ENCODE measurements around the gene NHLH1. TPM values are rescaled to one million over a fixed set of nuclear protein-coding genes. Genes with fewer than 3 reads are reported as not detected.

The NHLH1 gene
- total RNA-seq, 2 experiments from 2014 or later, result 0.24 to 0.47 TPM

GRCh38 chr1:160358073-160358472 is 8.8 kb upstream of the NHLH1 start:
- ATAC-seq (no peak), DNase-seq (no peak)
- no peak overlapping the region for H3K27ac Mint-ChIP-seq
- no peak overlapping the region for H3K4me3 Mint-ChIP-seq
- ChIA-PET CTCF (interaction anchor here (0.8 to 9.1 kb wide), 2 partner anchors 20 to 66 kb away, joined by 3 to 78 read pairs; no protein-coding TSS in a partner anchor), POLR2A (no interaction called here)
- no peaks in the 10 kb centered on the region for H3K27me3 Mint-ChIP-seq (ENCODE audit: low read depth)
- no peaks in the 10 kb centered on the region for H3K4me1 Mint-ChIP-seq (ENCODE audit: low read depth)
- H3K9me3 Mint-ChIP-seq (ENCODE audit: insufficient read depth), result no peaks in the 10 kb centered on the region
- H3K36me3 Mint-ChIP-seq (ENCODE audit: low read depth), result peaks cover 51% of the 10 kb centered on the region

GRCh38 chr1:160359559-160360226 is 7.2 kb upstream of the NHLH1 start:
- H3K9me3 Mint-ChIP-seq (ENCODE audit: insufficient read depth), result no peaks in the 10 kb centered on the region
- H3K36me3 Mint-ChIP-seq (ENCODE audit: low read depth), result peaks cover 39% of the 10 kb centered on the region
- CTCF ChIA-PET, result interaction anchor here (1.0 kb wide), 1 partner anchor 17 kb away, joined by 3 read pairs; no protein-coding TSS in a partner anchor
- no peaks in the 10 kb centered on the region for H3K4me1 Mint-ChIP-seq (ENCODE audit: low read depth)
- H3K27me3 Mint-ChIP-seq (ENCODE audit: low read depth), result no peaks in the 10 kb centered on the region
- ATAC-seq, result no peak
- H3K4me3 Mint-ChIP-seq, result no peak overlapping the region
- POLR2A ChIA-PET, result no interaction called here
- DNase-seq, result no peak
- H3K27ac Mint-ChIP-seq, result no peak overlapping the region

DNA sequence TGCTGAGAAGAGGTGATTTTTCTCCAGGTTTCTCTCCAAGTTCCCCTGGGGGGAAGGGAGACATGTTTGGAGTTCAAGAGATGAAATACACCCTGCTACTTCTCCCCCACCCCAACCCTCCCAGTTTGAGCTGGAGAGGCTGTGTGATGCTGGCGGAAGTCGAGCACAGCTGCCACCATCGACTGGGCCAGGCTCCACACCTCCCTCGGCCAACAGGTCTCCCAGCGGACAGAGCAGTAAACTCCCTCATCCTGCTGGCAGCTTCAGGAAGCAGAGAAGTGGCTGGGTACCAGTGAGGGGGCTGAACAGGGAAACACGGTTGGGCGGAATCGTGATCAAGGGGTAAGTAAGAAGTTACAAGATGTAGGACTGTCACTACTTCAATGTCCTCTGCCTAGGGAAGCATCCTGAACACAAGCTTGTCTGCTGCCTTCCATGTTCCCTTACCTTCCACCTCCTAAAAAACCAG is 6.6 kb upstream of the NHLH1 start:
- Mint-ChIP-seq H3K27ac (no peak overlapping the region), H3K36me3 (ENCODE audit: low read depth) (peaks cover 36% of the 10 kb centered on the region), H3K9me3 (ENCODE audit: insufficient read depth) (no peaks in the 10 kb centered on the region), H3K4me1 (ENCODE audit: low read depth) (no peaks in the 10 kb centered on the region), H3K4me3 (no peak overlapping the region), H3K27me3 (ENCODE audit: low read depth) (no peaks in the 10 kb centered on the region)
- POLR2A ChIA-PET, result no interaction called here
- no peak for ATAC-seq
- CTCF ChIA-PET, result interaction anchor here (1.0 kb wide), 1 partner anchor 16 kb away, joined by 3 read pairs; no protein-coding TSS in a partner anchor
- no peak for DNase-seq

GRCh38 chr1:160361199-160361598 is 5.7 kb upstream of the NHLH1 start:
- Mint-ChIP-seq H3K9me3 (ENCODE audit: insufficient read depth) (no peaks in the 10 kb centered on the region), H3K4me1 (ENCODE audit: low read depth) (no peaks in the 10 kb centered on the region), H3K27ac (no peak overlapping the region), H3K4me3 (no peak overlapping the region), H3K27me3 (ENCODE audit: low read depth) (no peaks in the 10 kb centered on the region), H3K36me3 (ENCODE audit: low read depth) (peaks cover 28% of the 10 kb centered on the region)
- POLR2A ChIA-PET, result no interaction called here
- CTCF ChIA-PET, result interaction anchor here (1.0 kb wide), 1 partner anchor 15 kb away, joined by 3 read pairs; no protein-coding TSS in a partner anchor
- DNase-seq (no peak), ATAC-seq (no peak)

DNA sequence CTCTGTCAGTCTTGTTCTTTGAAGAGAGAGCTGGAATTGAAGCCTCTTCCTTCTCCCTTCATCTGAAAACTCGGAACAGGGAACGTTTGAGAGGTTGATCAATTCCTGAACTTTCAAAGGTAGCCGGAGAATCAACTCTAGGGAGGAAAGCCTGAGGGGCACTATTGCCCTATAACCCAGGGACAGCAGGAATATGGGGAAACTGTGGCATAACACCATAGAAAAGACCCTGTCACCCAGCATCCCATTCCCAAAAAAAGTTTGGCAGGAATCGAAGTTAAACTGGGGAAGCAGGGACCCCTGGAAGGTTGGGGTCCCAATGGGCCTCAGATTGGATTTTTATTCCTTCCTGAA is 5.1 kb upstream of the NHLH1 start:
- Mint-ChIP-seq H3K36me3 (ENCODE audit: low read depth) (peaks cover 23% of the 10 kb centered on the region), H3K27ac (no peak overlapping the region), H3K27me3 (ENCODE audit: low read depth) (no peaks in the 10 kb centered on the region), H3K4me1 (ENCODE audit: low read depth) (no peaks in the 10 kb centered on the region), H3K9me3 (ENCODE audit: insufficient read depth) (no peaks in the 10 kb centered on the region), H3K4me3 (no peak overlapping the region)
- ATAC-seq, result no peak
- no peak for DNase-seq
- POLR2A ChIA-PET, result no interaction called here
- CTCF ChIA-PET, result interaction anchor here (1.9 kb wide), 1 partner anchor 15 kb away, joined by 9 read pairs; no protein-coding TSS in a partner anchor

DNA sequence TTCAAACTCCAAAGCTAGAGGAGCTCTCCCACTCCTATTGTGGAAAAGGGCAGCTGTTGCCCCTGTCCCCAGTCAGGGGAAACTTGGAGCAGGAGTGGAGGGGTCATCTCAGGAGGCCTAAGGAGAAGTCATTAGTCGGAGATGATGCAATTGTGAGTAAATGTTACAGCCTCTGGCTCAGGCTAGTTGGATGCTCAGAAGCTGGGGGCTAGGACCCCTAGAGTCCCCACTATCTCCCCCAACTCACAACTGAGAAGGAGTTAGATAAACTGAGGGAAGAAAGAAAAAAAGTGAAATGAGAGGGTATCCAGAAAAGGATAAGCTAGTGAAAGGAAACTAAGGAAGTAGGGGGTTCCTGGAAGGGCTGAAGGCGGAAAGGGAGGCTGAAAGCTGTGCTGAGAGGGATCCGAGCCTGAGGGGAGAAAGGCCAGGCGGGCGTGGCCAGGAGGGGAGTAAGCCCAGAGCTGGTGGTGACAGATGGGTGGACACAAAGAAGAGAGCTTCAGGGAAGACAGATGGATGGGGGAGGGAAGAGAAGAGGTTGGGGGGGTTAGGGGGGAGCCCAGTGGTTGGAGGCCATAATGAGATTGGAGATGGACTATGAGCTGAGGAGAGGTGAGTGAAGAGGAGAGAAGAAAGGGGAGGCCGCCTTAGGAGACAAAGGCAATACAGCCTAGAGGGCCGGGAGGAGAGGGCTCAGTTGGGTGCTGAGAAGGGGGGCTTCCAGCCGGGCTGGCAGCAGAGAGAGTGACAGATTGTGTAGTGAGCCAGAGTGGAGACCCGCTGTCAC is 4.5 kb upstream of the NHLH1 start:
- CTCF ChIA-PET, result interaction anchor here (1.2 to 1.9 kb wide), 2 partner anchors 11 to 14 kb away, joined by 3 to 9 read pairs; no protein-coding TSS in a partner anchor
- Mint-ChIP-seq H3K36me3 (ENCODE audit: low read depth) (peaks cover 18% of the 10 kb centered on the region), H3K4me1 (ENCODE audit: low read depth) (no peaks in the 10 kb centered on the region), H3K4me3 (no peak overlapping the region), H3K9me3 (ENCODE audit: insufficient read depth) (no peaks in the 10 kb centered on the region), H3K27ac (no peak overlapping the region), H3K27me3 (ENCODE audit: low read depth) (no peaks in the 10 kb centered on the region)
- DNase-seq (no peak), ATAC-seq (no peak)
- POLR2A ChIA-PET, result no interaction called here

- Mint-ChIP-seq H3K27me3 (ENCODE audit: low read depth) (no peaks in the 10 kb centered on the region), H3K4me3 (no peak overlapping the region), H3K36me3 (ENCODE audit: low read depth) (peaks cover 15% of the 10 kb centered on the region), H3K27ac (peak overlapping the region; percentile 27), H3K4me1 (ENCODE audit: low read depth) (peaks cover 6% of the 10 kb centered on the region), H3K9me3 (ENCODE audit: insufficient read depth) (no peaks in the 10 kb centered on the region)
- DNase-seq (no peak), ATAC-seq (no peak)
- POLR2A ChIA-PET, result no interaction called here
- CTCF ChIA-PET, result interaction anchor here (1.2 to 1.9 kb wide), 2 partner anchors 12 to 13 kb away, joined by 3 to 9 read pairs; no protein-coding TSS in a partner anchor
Measured at GRCh38 chr1:160363010-160363409, 3.9 kb upstream of the NHLH1 start.

DNA sequence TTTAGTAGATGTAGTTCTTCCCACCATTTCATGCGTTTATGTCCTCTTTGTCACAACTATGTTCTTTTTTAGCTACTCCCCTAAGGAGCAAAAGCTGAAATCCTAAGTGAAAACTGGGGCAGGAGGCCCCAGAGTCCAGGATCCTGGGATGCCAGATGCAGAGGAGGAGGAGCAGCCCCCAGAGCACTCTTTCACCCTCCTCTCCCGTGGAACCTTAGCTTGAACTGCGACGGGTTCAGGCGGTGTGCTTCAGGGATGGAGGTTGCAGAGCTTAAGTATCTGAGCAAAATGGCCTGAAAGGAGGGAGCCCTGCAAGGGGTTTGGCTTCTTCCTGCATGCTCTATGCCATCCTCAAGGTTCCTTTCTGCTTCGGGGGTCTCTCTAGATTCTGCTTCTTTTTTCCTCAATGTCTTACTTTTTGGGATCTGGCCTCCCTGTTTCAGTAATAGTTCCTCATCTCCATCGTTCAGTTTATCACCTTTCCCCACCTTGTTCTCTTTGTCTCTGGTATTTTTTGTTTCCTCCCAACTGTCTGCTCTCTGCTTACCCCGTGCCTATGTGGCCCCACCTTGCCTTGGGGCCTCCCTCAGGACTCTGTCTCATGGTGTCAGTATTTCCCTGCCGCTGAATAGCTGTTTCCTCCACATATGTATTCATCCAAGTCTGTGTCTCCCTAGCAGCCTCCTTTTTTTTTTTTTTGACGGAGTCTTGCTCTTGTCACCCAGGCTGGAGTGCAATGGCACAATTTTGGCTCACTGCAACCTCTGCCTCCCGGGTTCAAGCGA is 2.7 kb upstream of the NHLH1 start:
- POLR2A ChIA-PET, result no interaction called here
- peaks cover 8% of the 10 kb centered on the region for H3K36me3 Mint-ChIP-seq (ENCODE audit: low read depth)
- no peaks in the 10 kb centered on the region for H3K9me3 Mint-ChIP-seq (ENCODE audit: insufficient read depth)
- H3K4me1 Mint-ChIP-seq (ENCODE audit: low read depth), result peaks cover 6% of the 10 kb centered on the region
- ATAC-seq, result no peak
- CTCF ChIA-PET, result no interaction called here
- peak overlapping the region; percentile 9 for H3K27ac Mint-ChIP-seq
- H3K27me3 Mint-ChIP-seq (ENCODE audit: low read depth), result no peaks in the 10 kb centered on the region
- H3K4me3 Mint-ChIP-seq, result no peak overlapping the region
- DNase-seq, result no peak

DNA sequence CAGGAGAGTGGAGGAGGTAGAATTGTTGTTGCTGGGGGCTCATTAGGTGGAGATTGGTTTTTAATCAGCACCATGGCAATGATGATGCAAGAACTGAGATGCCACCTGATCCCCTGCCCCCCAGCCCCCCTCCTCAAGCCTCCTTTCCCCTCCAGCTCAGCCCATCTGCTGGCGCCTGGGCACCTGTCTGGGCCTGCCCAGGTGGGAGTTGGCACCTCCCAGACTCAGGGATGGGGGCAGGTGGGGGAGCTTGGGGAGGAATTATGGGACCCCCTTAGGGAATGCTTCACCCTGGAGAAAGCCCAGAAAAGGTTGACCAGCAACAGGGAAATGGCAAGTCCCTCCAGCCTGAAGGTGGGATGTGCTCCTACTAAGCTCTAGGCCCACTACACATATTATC is 1.5 kb upstream of the NHLH1 start:
- no peaks in the 10 kb centered on the region for H3K9me3 Mint-ChIP-seq (ENCODE audit: insufficient read depth)
- ChIA-PET CTCF (no interaction called here), POLR2A (no interaction called here)
- H3K4me1 Mint-ChIP-seq (ENCODE audit: low read depth), result peaks cover 6% of the 10 kb centered on the region
- H3K36me3 Mint-ChIP-seq (ENCODE audit: low read depth), result peaks cover 8% of the 10 kb centered on the region
- no peak for DNase-seq
- peaks cover 3% of the 10 kb centered on the region for H3K27me3 Mint-ChIP-seq (ENCODE audit: low read depth)
- no peak overlapping the region for H3K4me3 Mint-ChIP-seq
- H3K27ac Mint-ChIP-seq, result no peak overlapping the region
- ATAC-seq, result no peak

- Mint-ChIP-seq H3K4me3 (no peak overlapping the region), H3K36me3 (ENCODE audit: low read depth) (no peaks in the 10 kb centered on the region), H3K4me1 (ENCODE audit: low read depth) (peaks cover 6% of the 10 kb centered on the region), H3K27ac (peak overlapping the region; percentile 25), H3K27me3 (ENCODE audit: low read depth) (peaks cover 3% of the 10 kb centered on the region), H3K9me3 (ENCODE audit: insufficient read depth) (no peaks in the 10 kb centered on the region)
- CTCF ChIA-PET, result interaction anchor here (1.6 to 2.8 kb wide), 3 partner anchors 9 to 76 kb away, joined by 6 to 20 read pairs (median 7); no protein-coding TSS in a partner anchor
- POLR2A ChIA-PET, result no interaction called here
- ATAC-seq (no peak), DNase-seq (no peak)
Measured at GRCh38 chr1:160367516-160367900, 637 bp downstream of the NHLH1 start.

- H3K4me3 Mint-ChIP-seq, result no peak overlapping the region
- H3K27me3 Mint-ChIP-seq (ENCODE audit: low read depth), result peaks cover 3% of the 10 kb centered on the region
- H3K27ac Mint-ChIP-seq, result peak overlapping the region; percentile 25
- DNase-seq (no peak), ATAC-seq (no peak)
- POLR2A ChIA-PET, result no interaction called here
- H3K4me1 Mint-ChIP-seq (ENCODE audit: low read depth), result peaks cover 6% of the 10 kb centered on the region
- H3K9me3 Mint-ChIP-seq (ENCODE audit: insufficient read depth), result no peaks in the 10 kb centered on the region
- CTCF ChIA-PET, result interaction anchor here (1.2 to 2.8 kb wide), 5 partner anchors 9 to 116 kb away, joined by 4 to 20 read pairs (median 6); no protein-coding TSS in a partner anchor
- no peaks in the 10 kb centered on the region for H3K36me3 Mint-ChIP-seq (ENCODE audit: low read depth)
Measured at GRCh38 chr1:160367934-160368923, 1.4 kb downstream of the NHLH1 start.
